CD14-positive monocyte (primary cell): ENCODE results near the gene TRIP6. TPM values are rescaled to one million over a fixed set of nuclear protein-coding genes. Genes with fewer than 3 reads are reported as not detected.

Experiments
- DNase-seq, 3 donors: peaks; one replicate each; pipeline ENCODE4 v3.0.0-alpha.2; 2011 to 2022
- H2AFZ ChIP-seq: 2 replicates; pipeline ENCODE4 v1.6.0; 2012; ENCODE audit warnings: mild to moderate bottlenecking, low read depth, low read length, inconsistent platforms; ENCODE audit not compliant: insufficient read depth, poor library complexity, severe bottlenecking
- H3K27ac ChIP-seq, 2 donors: 1 replicate in 1 of 2; 2 replicates in 1 of 2; pipeline ENCODE4 v1.5.1; 2012 to 2013; ENCODE audit warnings: low read length in 2 of 2, control low read depth in 1 of 2, inconsistent platforms in 1 of 2, low read depth in 1 of 2, mild to moderate bottlenecking in 1 of 2
- H3K27me3 ChIP-seq, 2 donors: one replicate each; pipeline versions ENCODE4 v1.6.0 to v1.6.1; 2011 to 2013; ENCODE audit warnings: low read length in 2 of 2; ENCODE audit not compliant: control insufficient read depth in 2 of 2, insufficient read depth in 2 of 2
- H3K36me3 ChIP-seq, 2 donors: replicated peaks in 1 of 2; 1 replicate in 1 of 2; 2 replicates in 1 of 2; pipeline versions ENCODE4 v1.5.1 to v1.6.1; 2012 to 2013; ENCODE audit warnings: low read length in 2 of 2, control low read depth in 1 of 2, inconsistent platforms in 1 of 2, mild to moderate bottlenecking in 1 of 2; ENCODE audit not compliant: insufficient read depth in 2 of 2, control insufficient read depth in 1 of 2
- H3K4me1 ChIP-seq, 2 donors: 1 replicate in 1 of 2; 2 replicates in 1 of 2; pipeline versions ENCODE4 v1.5.1 to v1.6.1; 2012 to 2013; ENCODE audit warnings: low read length in 2 of 2, control low read depth in 1 of 2, inconsistent platforms in 1 of 2, mild to moderate bottlenecking in 1 of 2, moderate library complexity in 1 of 2; ENCODE audit not compliant: insufficient read depth in 2 of 2, control insufficient read depth in 1 of 2
- H3K4me2 ChIP-seq: replicated peaks from 2 replicates; pipeline ENCODE3; 2012; ENCODE audit warnings: low read length, moderate library complexity, mild to moderate bottlenecking; ENCODE audit not compliant: poor library complexity, severe bottlenecking; ENCODE audit errors: extremely low read depth
- H3K4me3 ChIP-seq, 3 experiments: fragments of 200-600 bp in 1 of 3; sonication (generic) in 1 of 3; replicated peaks in 1 of 3; 1 replicate in 2 of 3; 2 replicates in 1 of 3; pipeline ENCODE4 v1.5.1; 2011 to 2013; ENCODE audit warnings: low read length in 3 of 3, mild to moderate bottlenecking in 3 of 3, control low read depth in 2 of 3, low read depth in 2 of 3, inconsistent platforms in 1 of 3, moderate library complexity in 1 of 3
- H3K79me2 ChIP-seq: 2 replicates; pipeline ENCODE4 v1.6.0; 2012; ENCODE audit warnings: mild to moderate bottlenecking, control low read depth, inconsistent platforms, low read length, moderate library complexity; ENCODE audit not compliant: insufficient read depth
- H3K9ac ChIP-seq: 2 replicates; pipeline ENCODE4 v1.6.0; 2017; ENCODE audit warnings: low read length, mild to moderate bottlenecking; ENCODE audit not compliant: insufficient read depth, poor library complexity, severe bottlenecking
- H3K9me3 ChIP-seq, 2 donors: replicated peaks in 1 of 2; 1 replicate in 1 of 2; 2 replicates in 1 of 2; pipeline versions ENCODE4 v1.5.1 to v1.6.1; 2012 to 2013; ENCODE audit warnings: low read length in 2 of 2, control low read depth in 1 of 2; ENCODE audit not compliant: control insufficient read depth in 1 of 2, insufficient read depth in 1 of 2
- H4K20me1 ChIP-seq: 2 replicates; pipeline ENCODE4 v1.6.0; 2012; ENCODE audit warnings: mild to moderate bottlenecking, low read length, control low read depth, moderate library complexity; ENCODE audit not compliant: insufficient read depth
- H3K27ac Mint-ChIP-seq, 7 donors: one replicate each; pipeline ENCODE4 v1.8.0; 2020; ENCODE audit warnings: mild to moderate bottlenecking in 7 of 7, mixed read lengths in 7 of 7, moderate library complexity in 6 of 7, inconsistent platforms in 2 of 7
- H3K27me3 Mint-ChIP-seq, 3 donors: one replicate each; pipeline ENCODE4 v1.8.0; 2021 to 2022; ENCODE audit warnings: low read depth in 3 of 3, mild to moderate bottlenecking in 3 of 3, mixed read lengths in 3 of 3, moderate library complexity in 3 of 3, inconsistent platforms in 1 of 3
- H3K36me3 Mint-ChIP-seq, 2 donors: one replicate each; pipeline ENCODE4 v1.8.0; 2020; ENCODE audit warnings: mixed read lengths in 2 of 2, inconsistent platforms in 1 of 2, mild to moderate bottlenecking in 1 of 2
- H3K4me1 Mint-ChIP-seq: one replicate; pipeline ENCODE4 v1.8.0; 2020; ENCODE audit warnings: mild to moderate bottlenecking, mixed read lengths
- H3K4me3 Mint-ChIP-seq, 2 donors: one replicate each; pipeline ENCODE4 v1.8.0; 2020; ENCODE audit warnings: mild to moderate bottlenecking in 2 of 2, mixed read lengths in 2 of 2, moderate library complexity in 1 of 2
- H3K9me3 Mint-ChIP-seq, 7 donors: one replicate each; pipeline ENCODE4 v1.8.0; 2020 to 2022; ENCODE audit warnings: mixed read lengths in 7 of 7, mild to moderate bottlenecking in 6 of 7, moderate library complexity in 6 of 7, inconsistent platforms in 2 of 7
- WGBS: methylation state at CpG from one replicate; pipeline ENCODE4 v1.1.5; 2013; ENCODE audit warnings: missing lambda C conversion rate; ENCODE audit not compliant: insufficient coverage; 5-methylcytosine and 5-hydroxymethylcytosine counted together
- intact Hi-C, 2 donors: fragments of 100-400 bp; cut with micrococcal nuclease; formaldehyde crosslinking; loops; one replicate each; pipeline versions ENCODE4 v1.15.0 to v1.15.1; 2023
- polyA plus RNA-seq, 3 donors: library from polyadenylated mRNA; depleted of rRNA in 1 of 3; unstranded in 2 of 3; stranded (reverse) in 1 of 3; fragments of 300-500 nt in 2 of 3; fragments of >200 nt in 1 of 3; fragmentation: Illumina TruSeq in 2 of 3; gene quantifications; 1 replicate in 2 of 3; 2 replicates in 1 of 3; pipeline ENCODE4 v1.2.3, GENCODE V29; 2012 to 2021
- TF ChIP-seq, protein P1 (sequence below): fragments of 200-600 bp; IDR thresholded peaks from one replicate; pipeline ENCODE4 v1.8.0; 2022; ENCODE audit warnings: antibody characterized with exemption, mild to moderate bottlenecking

TRIP6 gene
- polyA plus RNA-seq, 3 donors: 1.9 to 5.9 (median 5.8) TPM

DNA sequence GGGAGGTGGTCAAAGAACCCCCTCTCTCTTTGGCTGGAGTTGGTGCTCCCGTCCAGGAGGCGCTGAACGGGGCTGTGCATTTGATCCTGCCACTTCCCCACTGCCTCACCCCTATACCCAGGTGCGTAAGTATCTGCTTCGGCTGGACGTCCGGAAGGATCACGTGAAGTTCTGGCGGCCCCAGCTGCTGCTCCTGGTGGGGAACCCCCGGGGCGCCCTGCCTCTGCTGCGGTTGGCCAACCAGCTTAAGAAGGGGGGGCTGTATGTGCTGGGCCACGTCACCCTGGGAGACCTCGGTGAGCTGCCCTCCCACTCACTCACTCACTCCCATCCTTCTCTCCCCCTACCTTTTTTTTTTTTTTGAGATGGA, 5.6 kb upstream of the TRIP6 start:
- Histone ChIP-seq H3K4me2 (no peak overlapping the region), H3K9ac (no peak overlapping the region), H3K4me1 (peaks cover 15% of the 10 kb centered on the region in 2 donors), H3K4me3 (no peak overlapping the region), H3K27me3 (no peaks in the 10 kb centered on the region), H4K20me1 (peaks cover 77% of the 10 kb centered on the region), H3K9me3 (no peaks in the 10 kb centered on the region), H2AFZ (no peak overlapping the region), H3K27ac (no peak overlapping the region), H3K79me2 (peaks cover 43% of the 10 kb centered on the region), H3K36me3 (peaks cover 80 to 87% of the 10 kb centered on the region in 2 donors)
- Mint-ChIP-seq H3K4me3 (no peak overlapping the region), H3K9me3 (no peaks in the 10 kb centered on the region), H3K27me3 (peaks cover 0 to 2% (median 1%) of the 10 kb centered on the region in 3 donors), H3K36me3 (peaks cover 75 to 83% of the 10 kb centered on the region in 2 donors), H3K27ac (no peak overlapping the region), H3K4me1 (peaks cover 28% of the 10 kb centered on the region)
- intact Hi-C loops: no loop called here
- TF ChIP-seq, protein P1, sequence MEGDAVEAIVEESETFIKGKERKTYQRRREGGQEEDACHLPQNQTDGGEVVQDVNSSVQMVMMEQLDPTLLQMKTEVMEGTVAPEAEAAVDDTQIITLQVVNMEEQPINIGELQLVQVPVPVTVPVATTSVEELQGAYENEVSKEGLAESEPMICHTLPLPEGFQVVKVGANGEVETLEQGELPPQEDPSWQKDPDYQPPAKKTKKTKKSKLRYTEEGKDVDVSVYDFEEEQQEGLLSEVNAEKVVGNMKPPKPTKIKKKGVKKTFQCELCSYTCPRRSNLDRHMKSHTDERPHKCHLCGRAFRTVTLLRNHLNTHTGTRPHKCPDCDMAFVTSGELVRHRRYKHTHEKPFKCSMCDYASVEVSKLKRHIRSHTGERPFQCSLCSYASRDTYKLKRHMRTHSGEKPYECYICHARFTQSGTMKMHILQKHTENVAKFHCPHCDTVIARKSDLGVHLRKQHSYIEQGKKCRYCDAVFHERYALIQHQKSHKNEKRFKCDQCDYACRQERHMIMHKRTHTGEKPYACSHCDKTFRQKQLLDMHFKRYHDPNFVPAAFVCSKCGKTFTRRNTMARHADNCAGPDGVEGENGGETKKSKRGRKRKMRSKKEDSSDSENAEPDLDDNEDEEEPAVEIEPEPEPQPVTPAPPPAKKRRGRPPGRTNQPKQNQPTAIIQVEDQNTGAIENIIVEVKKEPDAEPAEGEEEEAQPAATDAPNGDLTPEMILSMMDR: no peak
- 96% methylated on average over 4 of the region's 14 CpGs for WGBS
- no peak for DNase-seq

- no peak overlapping the region for H3K27ac ChIP-seq
- no peak overlapping the region for H3K9ac ChIP-seq
- peaks cover 64 to 65% of the 10 kb centered on the region in 2 donors for H3K36me3 Mint-ChIP-seq
- H4K20me1 ChIP-seq: peaks cover 62% of the 10 kb centered on the region
- no peak overlapping the region for H3K4me3 ChIP-seq
- TF ChIP-seq, protein P1: no peak
- H3K79me2 ChIP-seq: peaks cover 27% of the 10 kb centered on the region
- H3K27me3 Mint-ChIP-seq: peaks cover 1 to 4% (median 2%) of the 10 kb centered on the region in 3 donors
- no peak for DNase-seq
- intact Hi-C loops: no loop called here
- H3K9me3 ChIP-seq: no peaks in the 10 kb centered on the region
- H3K27ac Mint-ChIP-seq: peak overlapping the region in 1 of 7 donors; percentile 30
- H3K4me1 ChIP-seq: peaks cover 28 to 34% of the 10 kb centered on the region in 2 donors
- WGBS: 13% methylated on average over 4 of the region's 10 CpGs
- H3K9me3 Mint-ChIP-seq: no peaks in the 10 kb centered on the region
- peaks cover 37% of the 10 kb centered on the region for H3K4me1 Mint-ChIP-seq
- H2AFZ ChIP-seq: no peak overlapping the region
- no peak overlapping the region for H3K4me2 ChIP-seq
- no peak overlapping the region for H3K4me3 Mint-ChIP-seq
- H3K27me3 ChIP-seq: no peaks in the 10 kb centered on the region
- peaks cover 66 to 71% of the 10 kb centered on the region in 2 donors for H3K36me3 ChIP-seq
Observed at GRCh38 chr7:100863406-100863950, 3.7 kb upstream of the TRIP6 start.
